M059J (cell line): Measurements from ENCODE around the gene CCDC106. TPM values are rescaled to one million over a fixed set of nuclear protein-coding genes. Genes with fewer than 3 reads are reported as not detected.

Experiments
- DNase-seq: peaks from one replicate; pipeline ENCODE4 v3.0.0-alpha.2; 2012; ENCODE audit warnings: low read depth
- total RNA-seq: library from RNA; depleted of rRNA; stranded (reverse); fragments of >200 nt; shearing (Covaris generic); gene quantifications from 2 replicates; pipeline ENCODE4 v1.2.3, GENCODE V29; 2014

The CCDC106 gene
- total RNA-seq, 1 experiment from 2014 or later = 4.9 TPM

DNA sequence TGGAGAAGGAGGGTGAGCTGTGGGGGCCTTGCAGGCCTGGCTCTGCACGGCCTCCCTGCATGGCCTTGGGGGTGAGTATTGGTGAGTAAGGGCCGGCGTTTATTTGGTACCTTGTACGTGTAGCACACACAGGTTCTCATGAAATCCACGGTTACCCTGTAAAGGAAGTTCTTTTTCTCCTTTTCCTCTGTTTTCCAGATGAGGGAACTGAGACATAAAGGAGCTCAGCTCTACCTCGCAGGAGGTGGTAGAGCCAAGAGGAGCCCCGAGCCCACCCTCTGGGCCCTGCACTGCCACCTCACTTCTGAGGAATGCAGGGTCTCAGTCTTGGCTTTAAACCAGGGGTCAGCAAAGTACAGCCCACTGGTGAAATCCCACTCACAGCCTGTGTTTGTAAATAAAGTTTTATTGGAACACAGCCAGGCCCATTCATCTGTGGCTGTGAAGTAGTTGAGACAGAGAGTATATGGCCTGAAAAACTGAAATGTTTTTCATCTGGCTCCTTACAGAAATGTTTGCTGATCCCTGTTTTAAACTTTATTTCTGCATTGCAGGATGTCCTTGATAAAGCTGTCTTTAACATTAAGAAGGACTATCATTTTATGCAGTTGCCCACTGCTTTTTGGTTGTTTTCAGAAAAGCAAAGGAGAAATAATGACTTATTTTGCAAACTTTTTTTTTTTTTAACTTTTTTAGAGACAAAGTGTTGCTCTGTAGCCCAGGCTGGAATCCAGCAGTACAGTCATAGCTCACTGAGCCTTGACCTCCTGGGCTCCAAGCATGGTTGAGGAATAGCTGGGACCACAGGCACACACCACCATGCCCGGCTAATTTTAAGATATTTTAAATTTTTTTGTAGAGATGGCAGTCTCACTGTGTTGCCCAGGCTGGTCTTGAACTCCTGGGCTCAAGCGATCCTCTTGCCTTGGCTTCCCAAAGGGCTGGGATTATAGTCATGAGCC, 33.4 kb downstream of the CCDC106 start:
- no peak for DNase-seq

DNA sequence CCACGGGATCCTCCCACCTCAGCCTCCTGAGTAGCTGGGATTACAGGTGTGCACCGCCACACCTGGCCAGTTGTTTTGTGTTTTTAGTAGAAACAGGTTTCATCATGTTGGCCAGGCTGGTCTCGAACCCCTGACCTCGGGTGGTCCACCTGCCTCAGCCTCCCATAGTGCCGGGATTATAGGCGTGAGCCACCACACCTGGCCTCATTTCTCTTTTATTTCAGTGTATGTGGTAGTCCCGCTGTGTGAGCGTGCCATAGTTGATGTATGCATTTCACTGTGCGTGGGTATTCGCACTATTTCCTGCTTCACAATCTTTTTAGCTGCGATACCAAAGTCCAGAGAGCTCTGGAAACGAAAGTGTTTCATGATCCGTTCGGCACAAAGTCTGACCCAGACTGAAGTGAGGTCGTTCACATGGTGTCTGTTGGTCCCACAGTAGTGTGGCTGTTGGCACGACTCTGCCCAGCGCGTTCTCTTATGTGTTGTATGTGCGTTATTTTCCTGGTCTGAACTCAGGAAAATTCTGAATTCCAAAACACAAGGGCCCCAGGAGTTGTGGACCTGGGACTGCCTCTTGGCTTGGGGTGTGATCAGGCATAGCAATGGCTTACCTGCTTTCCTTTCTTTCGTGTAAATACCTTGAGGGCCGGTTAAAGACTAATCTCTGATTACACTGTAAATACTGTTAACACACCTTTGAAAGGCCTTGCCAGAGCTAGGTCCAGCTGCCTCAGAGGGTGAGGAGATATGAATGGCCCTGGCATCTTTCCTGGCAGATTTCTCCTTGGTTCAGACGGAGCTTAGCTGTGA, 35.6 kb downstream of the CCDC106 start:
- no peak for DNase-seq

DNA sequence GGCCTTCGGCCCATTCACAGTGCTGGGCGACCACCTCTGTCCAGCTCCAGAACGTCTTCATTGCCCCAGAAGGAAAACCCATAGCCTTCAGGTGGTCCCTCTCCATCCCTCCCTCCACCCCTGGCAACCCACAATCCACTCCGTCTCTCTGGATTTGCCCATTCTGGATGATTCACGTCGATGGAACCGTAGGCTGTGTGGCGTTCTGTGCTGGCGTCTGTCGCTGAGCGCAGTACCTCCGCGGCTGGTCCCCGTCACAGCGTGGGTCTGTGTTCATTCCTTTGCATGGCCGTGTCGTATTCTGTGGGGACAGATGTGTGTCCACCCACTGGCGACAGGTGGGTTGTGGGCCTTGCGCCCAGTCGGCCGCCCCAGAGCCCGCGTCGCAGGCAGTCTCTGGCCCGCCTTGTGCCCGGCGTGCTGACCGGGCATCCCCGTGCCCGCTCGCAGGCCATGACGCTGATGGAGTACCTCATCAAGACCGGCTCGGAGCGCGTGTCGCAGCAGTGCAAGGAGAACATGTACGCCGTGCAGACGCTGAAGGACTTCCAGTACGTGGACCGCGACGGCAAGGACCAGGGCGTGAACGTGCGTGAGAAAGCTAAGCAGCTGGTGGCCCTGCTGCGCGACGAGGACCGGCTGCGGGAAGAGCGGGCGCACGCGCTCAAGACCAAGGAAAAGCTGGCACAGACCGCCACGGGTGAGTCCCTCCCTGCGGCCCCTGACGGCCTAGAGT, 37.1 kb downstream of the CCDC106 start:
- no peak for DNase-seq

DNA sequence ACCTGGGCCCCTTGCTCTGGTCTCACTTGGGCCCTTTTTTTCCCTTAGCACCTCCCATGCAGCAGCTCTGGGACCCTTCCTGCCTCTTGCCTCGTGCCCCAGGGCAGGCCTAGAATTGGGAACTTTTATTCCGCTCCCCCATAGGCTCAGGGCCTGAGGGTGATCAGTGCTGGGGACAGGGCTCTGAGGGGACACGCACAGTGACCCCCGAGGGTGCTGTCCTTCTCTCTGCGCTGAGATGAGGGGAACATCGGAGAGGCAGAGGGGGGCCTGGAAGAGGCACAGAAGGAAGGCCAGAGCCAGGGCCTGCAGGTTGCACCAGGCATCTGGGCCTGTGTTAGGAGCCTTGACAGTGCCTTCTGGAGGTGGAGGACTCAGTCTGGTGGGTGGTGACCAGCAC, 37.8 kb downstream of the CCDC106 start:
- no peak for DNase-seq

DNA sequence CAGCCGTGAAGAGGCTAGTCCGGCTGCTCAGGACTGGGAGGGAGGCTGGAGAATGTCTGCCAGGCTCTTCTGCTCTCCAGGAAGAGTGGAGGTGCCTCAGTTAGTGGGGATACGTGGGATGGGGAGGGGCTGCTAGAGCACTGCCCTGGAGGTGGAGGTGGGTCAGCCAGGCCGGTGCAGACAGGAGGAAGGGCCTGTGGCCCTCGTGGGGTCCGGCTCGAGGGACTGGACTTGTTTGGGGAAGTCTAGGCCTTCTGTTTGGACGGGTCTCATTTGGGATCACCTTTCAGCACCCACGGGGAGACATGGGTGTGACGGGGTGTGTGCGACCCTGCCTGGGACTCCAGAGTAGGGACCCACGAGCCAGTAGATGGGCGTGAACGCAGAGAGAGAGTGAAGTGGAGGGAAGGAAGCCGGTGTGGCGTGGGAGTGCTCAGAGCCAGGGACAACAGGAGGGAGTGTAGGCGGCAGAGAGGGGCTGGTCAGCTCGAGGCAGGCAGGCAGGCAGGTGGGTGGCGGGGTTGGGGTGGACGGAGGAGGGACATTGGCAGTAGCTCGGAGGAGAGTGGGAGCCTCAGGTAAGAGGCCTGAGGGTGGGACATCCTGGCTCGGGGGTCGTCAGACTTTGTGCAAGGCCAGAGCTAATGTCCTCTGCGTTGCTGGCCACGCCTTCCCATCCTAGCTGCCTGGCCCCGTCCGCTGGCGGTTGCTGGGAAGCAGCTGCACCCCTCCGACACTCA, 38.5 kb downstream of the CCDC106 start:
- DNase-seq = no peak

DNA sequence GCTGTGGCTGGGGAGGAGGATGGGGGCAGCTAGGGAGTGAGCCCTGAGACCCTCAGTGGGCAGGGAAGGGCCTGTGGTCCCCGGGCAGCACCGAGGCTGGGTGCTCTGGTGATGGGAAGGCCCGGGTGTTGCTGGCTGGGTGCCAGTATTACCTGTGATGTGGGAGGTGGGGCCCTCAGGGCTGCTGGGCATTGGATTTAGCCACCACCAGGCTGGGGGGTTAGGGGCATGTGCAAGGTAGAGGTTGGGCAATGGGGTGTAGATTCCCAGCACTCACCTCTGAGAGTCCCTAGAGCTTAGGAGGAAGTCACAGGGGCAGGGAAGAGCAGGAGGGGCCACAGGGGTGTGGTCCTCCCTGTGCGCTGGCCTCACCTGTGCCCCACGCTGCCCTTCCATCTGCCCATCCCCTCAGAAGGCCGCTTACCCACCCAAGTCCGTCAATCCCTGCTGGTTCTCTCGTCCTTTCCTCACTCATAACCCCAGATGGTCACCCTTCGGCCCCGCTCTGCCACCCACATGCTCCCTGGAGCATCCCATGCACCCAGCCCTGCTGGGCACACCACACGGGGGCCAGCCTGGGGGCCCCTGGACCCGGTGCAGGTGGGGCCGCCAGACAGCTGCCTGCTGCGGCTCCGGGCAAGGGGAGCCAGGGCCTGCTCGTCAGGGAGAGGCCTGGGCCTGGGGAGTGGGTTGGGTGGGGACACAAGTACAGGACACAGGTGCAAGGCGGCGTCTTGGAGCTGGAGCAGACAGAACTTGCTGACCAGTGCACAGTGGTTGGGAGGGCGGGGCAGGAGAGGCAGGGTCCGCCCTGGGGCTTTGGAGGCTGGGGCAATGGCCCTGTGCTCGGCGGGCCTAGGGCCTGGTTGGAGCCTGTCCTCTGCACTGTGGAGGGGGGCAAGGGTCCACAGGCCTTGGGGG, 39.5 kb downstream of the CCDC106 start:
- DNase-seq = no peak

DNA sequence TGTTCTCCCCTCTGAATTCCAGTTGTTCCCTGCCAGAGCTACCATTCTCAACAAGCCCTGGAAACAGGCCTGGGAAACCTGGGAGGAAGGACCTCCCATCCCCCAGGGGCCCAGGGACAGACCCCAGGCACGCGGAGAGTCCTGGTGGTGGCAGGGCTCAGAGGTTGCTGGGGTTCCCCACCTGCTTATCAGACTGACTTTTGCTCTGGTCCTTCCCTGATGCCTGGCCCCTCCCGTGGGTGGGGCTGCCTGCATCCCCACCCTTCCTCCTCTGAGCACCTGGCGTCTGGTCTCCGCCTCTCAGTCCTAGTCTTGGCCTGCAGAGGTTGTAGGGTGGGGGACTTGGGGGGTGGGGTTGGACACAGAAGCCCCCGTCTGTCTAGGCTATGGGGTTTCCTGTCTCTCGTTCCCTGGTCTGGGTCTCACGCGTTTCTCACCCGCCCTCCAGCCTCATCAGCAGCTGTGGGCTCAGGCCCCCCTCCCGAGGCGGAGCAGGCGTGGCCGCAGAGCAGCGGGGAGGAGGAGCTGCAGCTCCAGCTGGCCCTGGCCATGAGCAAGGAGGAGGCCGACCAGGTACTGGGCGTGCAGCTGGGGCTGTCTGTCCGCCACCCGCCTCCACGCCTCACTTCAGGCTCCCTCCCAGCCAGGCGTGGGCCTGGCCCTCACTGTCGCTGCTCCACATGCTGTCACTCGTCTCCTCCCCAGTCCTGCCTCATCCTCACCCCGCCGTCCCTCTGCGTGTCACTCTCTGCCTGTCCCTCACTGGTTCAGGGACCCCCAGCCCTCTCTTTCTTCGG, 40.6 kb downstream of the CCDC106 start:
- no peak for DNase-seq

DNA sequence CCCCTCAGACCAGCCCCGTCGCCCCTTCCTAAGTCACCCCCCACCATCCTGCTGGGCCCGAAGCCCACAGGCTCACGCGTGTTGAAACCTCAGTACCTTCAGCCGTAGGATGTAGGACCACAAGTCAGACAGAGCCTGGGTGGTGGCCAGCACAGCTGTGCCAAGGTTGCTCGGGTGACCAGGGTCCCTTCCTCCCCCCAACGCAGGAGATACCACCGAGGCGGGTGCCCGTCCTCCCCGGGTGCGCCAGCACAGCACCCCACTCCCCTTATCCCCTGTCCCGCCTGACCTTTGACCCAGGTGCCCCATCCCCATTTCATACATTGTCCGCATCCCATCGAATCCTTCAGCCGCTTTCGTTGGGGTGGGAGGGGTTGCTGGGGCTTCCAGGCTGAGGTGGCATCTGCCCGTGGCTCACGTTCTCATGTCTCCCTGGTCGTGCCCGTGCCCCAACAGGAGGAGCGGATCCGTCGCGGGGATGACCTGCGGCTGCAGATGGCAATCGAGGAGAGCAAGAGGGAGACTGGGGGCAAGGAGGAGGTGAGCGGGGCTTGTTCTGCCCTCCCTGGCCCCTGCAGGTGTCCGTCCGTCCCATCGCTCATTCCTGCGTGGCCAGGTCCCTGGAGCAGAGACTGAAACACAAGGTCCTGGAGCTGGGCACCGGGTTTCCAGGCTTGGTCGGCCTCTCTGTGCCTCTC, 41.5 kb downstream of the CCDC106 start:
- no peak for DNase-seq

DNA sequence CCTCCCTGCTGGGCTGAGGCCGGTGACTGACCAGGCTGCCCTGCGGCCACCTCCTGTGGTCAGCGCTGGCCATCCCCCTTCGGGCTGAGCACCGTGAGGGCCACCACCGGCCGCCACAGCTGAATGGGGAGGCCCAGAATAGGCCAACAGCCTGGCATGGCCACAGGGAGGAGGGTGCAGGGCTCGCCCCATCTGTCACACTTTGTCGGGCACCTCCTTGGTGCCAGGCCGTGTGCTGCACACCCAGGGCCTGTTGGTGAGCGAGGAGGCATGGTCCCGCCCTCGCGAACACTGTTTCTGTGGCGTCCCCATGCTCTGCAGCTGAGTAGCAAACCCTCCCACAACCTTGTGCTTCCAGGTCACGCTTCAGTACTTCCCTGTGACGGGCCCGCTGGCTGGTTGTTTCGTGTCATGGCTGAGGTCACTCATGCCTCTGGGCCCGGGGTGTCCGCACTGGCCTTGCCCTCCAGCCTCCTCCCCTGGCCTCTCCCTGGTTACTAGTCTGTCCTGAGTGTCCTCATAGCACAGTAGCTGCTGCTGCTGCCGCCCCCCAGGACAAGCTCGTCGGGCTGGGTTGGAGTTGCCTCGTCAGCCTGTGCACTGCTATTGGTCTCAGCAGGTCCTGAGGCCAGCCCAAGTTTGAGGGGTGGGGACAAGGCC, 42.2 kb downstream of the CCDC106 start:
- DNase-seq = no peak

DNA sequence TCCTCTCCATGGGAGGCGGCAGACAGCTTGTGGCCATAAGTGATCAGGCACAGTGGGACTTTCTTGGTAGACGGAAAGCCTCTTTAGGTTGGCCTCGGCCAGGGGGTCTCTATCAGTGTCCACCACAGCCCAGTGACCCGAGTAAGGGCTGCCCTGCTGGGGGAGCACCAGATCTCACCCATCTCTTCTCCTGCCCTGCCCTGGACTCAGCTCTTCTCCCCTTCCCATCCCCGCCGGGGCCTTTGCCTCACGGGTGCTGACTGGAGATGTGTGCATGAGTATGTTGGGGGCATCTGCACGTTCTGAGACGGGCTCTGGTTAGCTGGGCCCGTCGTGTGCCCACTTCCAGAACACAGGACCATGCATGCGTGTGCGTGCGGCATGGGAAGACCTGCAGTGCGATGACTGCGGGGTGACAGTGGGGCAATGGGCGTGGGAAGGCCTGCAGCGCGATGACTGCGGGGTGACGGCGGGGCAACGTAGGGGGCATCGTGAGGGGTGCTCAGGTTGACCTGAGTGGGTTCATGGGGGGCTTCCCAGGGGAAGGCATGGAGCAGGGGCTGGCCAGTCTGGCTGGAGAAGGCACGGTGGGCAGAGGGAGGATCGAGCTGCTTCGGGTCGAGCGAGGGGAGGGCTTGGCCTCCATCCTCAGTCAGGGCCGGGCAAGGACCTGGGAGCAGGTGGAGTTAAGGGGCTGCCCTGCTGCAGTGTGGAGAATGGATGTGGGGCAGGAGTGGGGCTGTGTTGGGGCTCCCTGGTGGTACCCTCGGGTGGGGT, 42.9 kb downstream of the CCDC106 start:
- no peak for DNase-seq

DNA sequence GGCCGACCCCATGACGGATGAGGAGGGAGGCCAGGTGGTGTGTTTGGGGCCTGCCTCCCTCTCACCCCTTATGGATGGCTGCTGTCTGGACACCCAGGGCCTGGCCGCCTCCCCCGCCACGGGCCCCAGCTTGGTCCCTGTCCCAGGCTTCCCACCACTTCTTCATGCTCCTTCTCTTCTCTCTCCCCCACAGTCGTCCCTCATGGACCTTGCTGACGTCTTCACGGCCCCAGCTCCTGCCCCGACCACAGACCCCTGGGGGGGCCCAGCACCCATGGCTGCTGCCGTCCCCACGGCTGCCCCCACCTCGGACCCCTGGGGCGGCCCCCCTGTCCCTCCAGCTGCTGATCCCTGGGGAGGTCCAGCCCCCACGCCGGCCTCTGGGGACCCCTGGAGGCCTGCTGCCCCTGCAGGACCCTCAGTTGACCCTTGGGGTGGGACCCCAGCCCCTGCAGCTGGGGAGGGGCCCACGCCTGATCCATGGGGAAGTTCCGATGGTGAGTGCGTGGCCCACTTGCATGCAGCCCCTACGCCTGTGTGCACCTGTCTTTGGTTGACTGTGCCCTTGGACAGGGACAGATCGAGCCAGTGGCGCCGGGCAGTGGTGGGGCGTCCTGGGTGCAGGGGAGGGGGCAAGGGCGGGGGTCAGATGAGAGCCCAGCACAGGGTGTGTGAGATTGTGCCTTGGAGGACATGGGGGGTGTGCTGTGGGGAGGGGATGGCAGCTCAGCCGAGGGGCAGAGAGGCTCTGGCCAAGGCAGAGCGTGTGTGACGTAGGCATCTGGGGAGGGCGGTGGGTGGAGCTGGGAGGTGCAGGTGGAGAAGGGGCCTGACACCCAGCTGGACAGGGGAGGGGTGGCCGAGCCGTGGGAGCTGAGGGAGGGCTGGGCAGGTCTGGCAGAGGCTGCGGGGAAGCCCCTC, 43.8 kb downstream of the CCDC106 start:
- DNase-seq = no peak

DNA sequence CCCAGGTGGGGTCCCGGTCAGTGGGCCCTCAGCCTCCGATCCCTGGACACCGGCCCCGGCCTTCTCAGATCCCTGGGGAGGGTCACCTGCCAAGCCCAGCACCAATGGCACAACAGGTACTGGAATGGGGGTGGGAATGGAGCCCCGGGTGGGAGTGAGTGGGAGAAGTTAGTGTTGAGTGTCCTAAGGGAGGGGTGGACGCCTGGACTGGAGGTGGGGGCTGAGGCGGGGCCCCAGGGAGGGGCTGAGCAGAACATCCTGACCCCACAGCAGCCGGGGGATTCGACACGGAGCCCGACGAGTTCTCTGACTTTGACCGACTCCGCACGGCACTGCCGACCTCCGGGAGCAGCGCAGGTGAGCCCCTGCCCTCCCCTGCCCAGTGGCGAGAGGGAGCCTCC, 44.7 kb downstream of the CCDC106 start:
- DNase-seq = no peak

DNA sequence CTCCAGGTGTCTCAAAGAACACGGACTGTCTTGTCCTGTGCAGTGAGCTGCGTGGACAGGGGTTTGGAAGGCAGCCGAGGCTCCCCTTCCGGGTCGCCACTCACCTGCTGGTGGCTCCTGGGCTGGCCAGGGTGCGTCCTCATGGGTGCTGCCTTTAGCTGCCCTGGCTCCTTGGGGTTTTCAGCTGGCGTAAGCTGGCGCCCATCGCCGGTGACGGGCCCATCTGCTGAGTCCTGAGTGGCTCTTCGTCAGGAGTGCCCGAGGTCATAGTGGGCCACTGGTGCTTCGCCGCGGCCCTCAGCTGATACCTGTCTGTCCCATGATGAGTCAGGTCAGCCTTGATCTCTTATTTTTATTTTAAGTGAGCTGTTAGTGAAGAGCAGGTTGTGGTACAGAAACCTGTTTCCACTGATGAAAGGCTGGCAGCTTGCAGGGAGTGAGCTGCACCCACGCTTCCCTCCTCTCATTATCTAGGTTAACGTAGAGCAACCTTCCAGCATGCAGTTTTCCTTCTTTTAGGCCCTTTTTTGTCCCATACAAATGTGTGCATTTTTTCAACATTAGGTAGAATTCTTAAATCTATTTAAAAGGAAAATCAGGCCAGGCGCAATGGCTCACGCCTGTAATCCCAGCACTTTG, 45.4 kb downstream of the CCDC106 start:
- no peak for DNase-seq

DNA sequence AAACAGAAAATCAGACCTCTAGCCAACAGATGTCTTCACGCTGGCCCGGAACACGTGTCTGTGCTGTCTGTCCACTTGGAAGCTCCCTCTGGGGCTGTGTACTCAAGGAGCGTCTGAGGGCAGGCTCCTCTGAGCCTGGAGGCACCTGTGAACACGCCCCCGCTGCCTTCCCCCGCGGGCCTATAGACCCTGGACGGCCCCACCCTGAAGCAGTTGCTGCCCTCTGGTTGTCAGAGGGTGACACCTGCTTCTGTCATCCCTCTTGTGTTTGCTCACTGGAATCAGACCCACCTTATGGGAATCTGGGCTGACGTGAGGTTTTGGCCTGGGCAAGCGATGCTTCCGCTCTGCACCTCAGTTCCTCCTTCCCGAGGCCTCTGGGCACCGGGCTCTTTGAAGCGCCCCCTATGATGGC, 46.2 kb downstream of the CCDC106 start:
- no peak for DNase-seq

DNA sequence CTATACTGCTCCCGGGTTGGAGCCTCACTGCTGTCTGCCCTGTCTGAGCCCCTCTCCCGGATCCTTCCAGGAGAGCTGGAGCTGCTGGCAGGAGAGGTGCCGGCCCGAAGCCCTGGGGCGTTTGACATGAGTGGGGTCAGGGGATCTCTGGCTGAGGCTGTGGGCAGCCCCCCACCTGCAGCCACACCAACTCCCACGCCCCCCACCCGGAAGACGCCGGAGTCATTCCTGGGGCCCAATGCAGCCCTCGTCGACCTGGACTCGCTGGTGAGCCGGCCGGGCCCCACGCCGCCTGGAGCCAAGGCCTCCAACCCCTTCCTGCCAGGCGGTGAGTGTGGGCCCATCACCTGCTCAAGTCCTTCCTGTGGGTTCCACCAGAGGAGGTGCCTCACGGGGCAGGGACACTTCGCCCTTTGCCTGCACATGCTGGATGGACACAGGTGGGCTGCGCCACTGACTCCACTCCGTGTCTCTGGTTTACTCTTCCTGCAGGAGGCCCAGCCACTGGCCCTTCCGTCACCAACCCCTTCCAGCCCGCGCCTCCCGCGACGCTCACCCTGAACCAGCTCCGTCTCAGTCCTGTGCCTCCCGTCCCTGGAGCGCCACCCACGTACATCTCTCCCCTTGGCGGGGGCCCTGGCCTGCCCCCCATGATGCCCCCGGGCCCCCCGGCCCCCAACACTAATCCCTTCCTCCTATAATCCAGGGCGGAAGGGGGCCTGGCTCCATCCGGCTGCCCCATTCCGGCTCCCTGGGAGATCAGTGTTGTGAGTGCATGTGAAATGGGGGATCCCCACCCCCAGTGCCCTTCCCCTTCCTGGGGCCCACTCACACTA, 46.9 kb downstream of the CCDC106 start:
- DNase-seq = no peak
